ENCODE results near the gene DDX23. TPM values are rescaled to one million over a fixed set of nuclear protein-coding genes. Genes with fewer than 3 reads are reported as not detected.

Gene DDX23
- polyA plus RNA-seq, 1 of the 3 experiments (the other 2 are of a cell fraction): 50.4 TPM

- whole genome bisulfite sequencing (ENCODE audit: low lambda C conversion rate): 92% methylated on average over 10 of the region's 11 CpGs
- POLR2A ChIA-PET: no interaction called here
- H3K27ac ChIP-seq (ENCODE audit: low read depth in 2 of 2, low read length in 1 of 2): no peak overlapping the region
Measured at GRCh38 chr12:48823281-48823680, 28.7 kb downstream of the DDX23 start.

More at GRCh38 chr12:48823281-48823680, 28.7 kb downstream of the DDX23 start:
- Histone ChIP-seq H3F3A (replicated peaks; ENCODE audit: insufficient read depth) (no peaks in the 10 kb centered on the region), H3K4me2 (no peak overlapping the region), H3K36me3 (replicated peaks in 1 of 2; ENCODE audit: control insufficient read depth in 1 of 2, insufficient read depth in 2 of 2, low read length in 1 of 2) (peaks cover 3 to 57% of the 10 kb centered on the region in 2 experiments), H3K4me3 (ENCODE audit: low read depth in 2 of 2, low read length in 1 of 2) (no peak overlapping the region), H3K9me3 (no peaks in the 10 kb centered on the region), H3K9me2 (no peaks in the 10 kb centered on the region), H3K9ac (no peak overlapping the region), H2AFZ (ENCODE audit: low read depth) (no peak overlapping the region), H3K79me2 (ENCODE audit: insufficient read depth) (peaks cover 10% of the 10 kb centered on the region; the same call in 1 of the 2 replicates), H4K20me1 (ENCODE audit: insufficient read depth) (peaks cover 6% of the 10 kb centered on the region; the same call in 1 of the 2 replicates), H3K27me3 (ENCODE audit: insufficient read depth) (no peaks in the 10 kb centered on the region), H3K4me1 (ENCODE audit: control insufficient read depth in 1 of 2, insufficient read depth in 2 of 2, low read depth in 1 of 2, low read length in 1 of 2) (peaks cover 6 to 17% of the 10 kb centered on the region in 2 experiments; a peak in 3 of 4 replicates)
- CTCF ChIA-PET: interaction anchor here (1.5 to 2.2 kb wide), 4 partner anchors 8 to 174 kb away, joined by 3 to 9 read pairs (median 6); no protein-coding TSS in a partner anchor
- TF ChIP-seq RCOR1 (IDR thresholded peaks at IDR 0.05; ENCODE audit: low read length) (no peak), NFIC (IDR thresholded peaks at IDR 0.05; ENCODE audit: borderline replicate concordance) (no peak), USF1 (IDR thresholded peaks at IDR 0.05; ENCODE audit: borderline replicate concordance, low read depth) (no peak), RFX5 (IDR thresholded peaks at IDR 0.05; ENCODE audit: low read length) (no peak), EP300 (IDR thresholded peaks at IDR 0.05; ENCODE audit: borderline replicate concordance in 1 of 2, low read depth in 1 of 2, low read length in 1 of 2) (no peak), MXI1 (IDR thresholded peaks at IDR 0.05; ENCODE audit: low read depth, low read length) (no peak), GATA2 (CRISPR knock-in tag; IDR thresholded peaks at IDR 0.05) (no peak), SIN3A (IDR thresholded peaks at IDR 0.05; ENCODE audit: borderline replicate concordance, low read depth, low read length) (no peak), TEAD4 (IDR thresholded peaks at IDR 0.05; ENCODE audit: borderline replicate concordance, insufficient read depth) (no peak), CHD2 (IDR thresholded peaks at IDR 0.05; ENCODE audit: low read length, partially characterized antibody) (no peak), FOXJ3 (CRISPR knock-in tag; IDR thresholded peaks at IDR 0.05) (no peak), YY1 (IDR thresholded peaks at IDR 0.05; ENCODE audit: low read depth) (no peak), MEF2A (IDR thresholded peaks at IDR 0.05; ENCODE audit: borderline replicate concordance, low read depth) (no peak), JUND (IDR thresholded peaks at IDR 0.05) (no peak), FOXM1 (IDR thresholded peaks at IDR 0.05; ENCODE audit: low read depth) (no peak), TCF12 (IDR thresholded peaks at IDR 0.05) (no peak)
- TF ChIP-seq, protein P1, sequence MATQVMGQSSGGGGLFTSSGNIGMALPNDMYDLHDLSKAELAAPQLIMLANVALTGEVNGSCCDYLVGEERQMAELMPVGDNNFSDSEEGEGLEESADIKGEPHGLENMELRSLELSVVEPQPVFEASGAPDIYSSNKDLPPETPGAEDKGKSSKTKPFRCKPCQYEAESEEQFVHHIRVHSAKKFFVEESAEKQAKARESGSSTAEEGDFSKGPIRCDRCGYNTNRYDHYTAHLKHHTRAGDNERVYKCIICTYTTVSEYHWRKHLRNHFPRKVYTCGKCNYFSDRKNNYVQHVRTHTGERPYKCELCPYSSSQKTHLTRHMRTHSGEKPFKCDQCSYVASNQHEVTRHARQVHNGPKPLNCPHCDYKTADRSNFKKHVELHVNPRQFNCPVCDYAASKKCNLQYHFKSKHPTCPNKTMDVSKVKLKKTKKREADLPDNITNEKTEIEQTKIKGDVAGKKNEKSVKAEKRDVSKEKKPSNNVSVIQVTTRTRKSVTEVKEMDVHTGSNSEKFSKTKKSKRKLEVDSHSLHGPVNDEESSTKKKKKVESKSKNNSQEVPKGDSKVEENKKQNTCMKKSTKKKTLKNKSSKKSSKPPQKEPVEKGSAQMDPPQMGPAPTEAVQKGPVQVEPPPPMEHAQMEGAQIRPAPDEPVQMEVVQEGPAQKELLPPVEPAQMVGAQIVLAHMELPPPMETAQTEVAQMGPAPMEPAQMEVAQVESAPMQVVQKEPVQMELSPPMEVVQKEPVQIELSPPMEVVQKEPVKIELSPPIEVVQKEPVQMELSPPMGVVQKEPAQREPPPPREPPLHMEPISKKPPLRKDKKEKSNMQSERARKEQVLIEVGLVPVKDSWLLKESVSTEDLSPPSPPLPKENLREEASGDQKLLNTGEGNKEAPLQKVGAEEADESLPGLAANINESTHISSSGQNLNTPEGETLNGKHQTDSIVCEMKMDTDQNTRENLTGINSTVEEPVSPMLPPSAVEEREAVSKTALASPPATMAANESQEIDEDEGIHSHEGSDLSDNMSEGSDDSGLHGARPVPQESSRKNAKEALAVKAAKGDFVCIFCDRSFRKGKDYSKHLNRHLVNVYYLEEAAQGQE (IDR thresholded peaks at IDR 0.05; ENCODE audit: low read depth, low read length): no peak
- TF ChIP-seq, protein P2, sequence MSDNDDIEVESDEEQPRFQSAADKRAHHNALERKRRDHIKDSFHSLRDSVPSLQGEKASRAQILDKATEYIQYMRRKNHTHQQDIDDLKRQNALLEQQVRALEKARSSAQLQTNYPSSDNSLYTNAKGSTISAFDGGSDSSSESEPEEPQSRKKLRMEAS (IDR thresholded peaks at IDR 0.05; ENCODE audit: low read depth): no peak
- TF ChIP-seq, protein P3, sequence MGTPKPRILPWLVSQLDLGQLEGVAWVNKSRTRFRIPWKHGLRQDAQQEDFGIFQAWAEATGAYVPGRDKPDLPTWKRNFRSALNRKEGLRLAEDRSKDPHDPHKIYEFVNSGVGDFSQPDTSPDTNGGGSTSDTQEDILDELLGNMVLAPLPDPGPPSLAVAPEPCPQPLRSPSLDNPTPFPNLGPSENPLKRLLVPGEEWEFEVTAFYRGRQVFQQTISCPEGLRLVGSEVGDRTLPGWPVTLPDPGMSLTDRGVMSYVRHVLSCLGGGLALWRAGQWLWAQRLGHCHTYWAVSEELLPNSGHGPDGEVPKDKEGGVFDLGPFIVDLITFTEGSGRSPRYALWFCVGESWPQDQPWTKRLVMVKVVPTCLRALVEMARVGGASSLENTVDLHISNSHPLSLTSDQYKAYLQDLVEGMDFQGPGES (IDR thresholded peaks at IDR 0.05; ENCODE audit: low read depth, low read length): no peak
- no peak for DNase-seq

All from SK-N-SH (cell line).